Progenitor cell of endocrine pancreas (in vitro differentiated cells): ENCODE data around the gene SERPINA10. TPM values are rescaled to one million over a fixed set of nuclear protein-coding genes. Genes with fewer than 3 reads are reported as not detected.

ENCODE experiments used
- DNase-seq: peaks from one replicate; pipeline ENCODE4 v3.0.0; 2021; ENCODE audit warnings: low spot score; ENCODE audit not compliant: unreplicated experiment
- H3K27ac Mint-ChIP-seq: 2 replicates; pipeline ENCODE4 v1.8.0; 2021; ENCODE audit warnings: mild to moderate bottlenecking, moderate library complexity, mixed read lengths
- H3K27me3 Mint-ChIP-seq: 2 replicates; pipeline ENCODE4 v1.8.0; 2021; ENCODE audit warnings: mixed read lengths
- H3K36me3 Mint-ChIP-seq: 2 replicates; pipeline ENCODE4 v1.8.0; 2022; ENCODE audit warnings: mixed read lengths; ENCODE audit not compliant: insufficient read depth
- H3K4me1 Mint-ChIP-seq: 2 replicates; pipeline ENCODE4 v1.8.0; 2021; ENCODE audit warnings: low read depth, mixed read lengths
- H3K4me3 Mint-ChIP-seq: 2 replicates; pipeline ENCODE4 v1.8.0; 2021; ENCODE audit warnings: low read depth, mild to moderate bottlenecking, moderate library complexity, mixed read lengths
- H3K9me3 Mint-ChIP-seq: 2 replicates; pipeline ENCODE4 v1.8.0; 2021; ENCODE audit warnings: low read depth, mixed read lengths
- CTCF ChIP-seq: fragments of 200-600 bp; sonication (generic); IDR thresholded peaks from one replicate; pipeline ENCODE4 v1.5.0; 2021; ENCODE audit warnings: antibody characterized with exemption, mild to moderate bottlenecking; ENCODE audit not compliant: unreplicated experiment
- total RNA-seq: library from RNA; stranded (reverse); gene quantifications from 2 replicates; pipeline ENCODE4 v1.2.1, GENCODE V29; 2021

SERPINA10 gene
- total RNA-seq, 1 donor from 2014 or later, result 2.6 TPM

GRCh38 chr14:94314890-94315289 is 21.8 kb upstream of the SERPINA10 start:
- H3K4me3 Mint-ChIP-seq, result no peak overlapping the region

GRCh38 chr14:94313991-94314655 is 21.1 kb upstream of the SERPINA10 start:
- H3K4me3 Mint-ChIP-seq, result no peak overlapping the region
- no peak for TF ChIP-seq CTCF
- H3K27me3 Mint-ChIP-seq, result no peaks in the 10 kb centered on the region
- H3K36me3 Mint-ChIP-seq, result no peaks in the 10 kb centered on the region
- no peak for DNase-seq
- H3K27ac Mint-ChIP-seq, result no peak overlapping the region
- peaks cover 2% of the 10 kb centered on the region for H3K4me1 Mint-ChIP-seq
- no peaks in the 10 kb centered on the region for H3K9me3 Mint-ChIP-seq

More at GRCh38 chr14:94314890-94315289, 21.8 kb upstream of the SERPINA10 start:
- H3K27me3 Mint-ChIP-seq, result no peaks in the 10 kb centered on the region
- H3K4me1 Mint-ChIP-seq, result peaks cover 1% of the 10 kb centered on the region
- H3K36me3 Mint-ChIP-seq, result no peaks in the 10 kb centered on the region
- no peaks in the 10 kb centered on the region for H3K9me3 Mint-ChIP-seq
- no peak overlapping the region for H3K27ac Mint-ChIP-seq
- DNase-seq, result no peak
- TF ChIP-seq CTCF, result no peak

- no peak overlapping the region for H3K27ac Mint-ChIP-seq
- peaks cover 2% of the 10 kb centered on the region for H3K36me3 Mint-ChIP-seq
- H3K9me3 Mint-ChIP-seq, result peaks cover 8% of the 10 kb centered on the region
- TF ChIP-seq CTCF, result no peak
- no peak overlapping the region for H3K4me3 Mint-ChIP-seq
- H3K4me1 Mint-ChIP-seq, result peaks cover 3% of the 10 kb centered on the region
- H3K27me3 Mint-ChIP-seq, result no peaks in the 10 kb centered on the region
- no peak for DNase-seq
Observed at GRCh38 chr14:94312481-94313246, 19.6 kb upstream of the SERPINA10 start.

GRCh38 chr14:94310248-94310647 is 17.2 kb upstream of the SERPINA10 start:
- no peak overlapping the region for H3K27ac Mint-ChIP-seq

More at GRCh38 chr14:94310248-94310647, 17.2 kb upstream of the SERPINA10 start:
- no peak for TF ChIP-seq CTCF
- Mint-ChIP-seq H3K4me1 (peaks cover 3% of the 10 kb centered on the region), H3K9me3 (peaks cover 12% of the 10 kb centered on the region), H3K4me3 (no peak overlapping the region), H3K27me3 (no peaks in the 10 kb centered on the region), H3K36me3 (peaks cover 4% of the 10 kb centered on the region)
- DNase-seq, result no peak
